Measurements from ENCODE around the gene CYGB. TPM values are rescaled to one million over a fixed set of nuclear protein-coding genes. Genes with fewer than 3 reads are reported as not detected.

The CYGB gene
- total RNA-seq, 3 donors from 2014 or later: 5.9 to 37.4 (median 27.2) TPM

DNA sequence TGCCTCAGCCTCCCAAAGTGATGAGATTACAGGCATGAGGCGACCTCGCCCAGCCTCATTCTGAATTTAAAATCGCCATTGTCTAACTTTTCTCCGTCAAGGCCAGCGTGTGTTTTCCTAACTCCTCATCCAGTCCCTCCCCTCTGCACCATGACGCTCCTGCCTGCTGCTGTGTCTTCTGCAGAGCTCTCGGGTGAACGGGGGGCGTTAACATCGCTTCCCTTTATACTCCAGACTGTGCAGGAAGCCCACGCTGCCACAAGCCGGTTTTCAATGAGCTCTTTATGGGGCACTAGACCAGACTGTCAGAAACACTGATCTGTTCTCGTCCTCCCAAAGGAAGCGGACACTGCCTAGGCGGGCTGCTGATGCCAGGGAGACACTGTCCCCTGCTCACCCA is 56.9 kb downstream of the CYGB start:
- no peak for DNase-seq (ENCODE audit: low spot score in 2 of 2)
- no peaks in the 10 kb centered on the region for H3K27me3 ChIP-seq
- peak overlapping the region in 1 of 2 donors; percentile 8 for H3K27ac ChIP-seq
- H3K9me3 ChIP-seq: no peaks in the 10 kb centered on the region
- intact Hi-C loops (cut with DNase I; ENCODE audit: low total_unique reads): no loop called here
- H3K4me3 ChIP-seq: no peak overlapping the region
- H3K4me1 ChIP-seq: no peaks in the 10 kb centered on the region
- H3K36me3 ChIP-seq: no peaks in the 10 kb centered on the region
- TF ChIP-seq POLR2A (IDR thresholded peaks at IDR 0.05): no peak
- TF ChIP-seq, protein P1, sequence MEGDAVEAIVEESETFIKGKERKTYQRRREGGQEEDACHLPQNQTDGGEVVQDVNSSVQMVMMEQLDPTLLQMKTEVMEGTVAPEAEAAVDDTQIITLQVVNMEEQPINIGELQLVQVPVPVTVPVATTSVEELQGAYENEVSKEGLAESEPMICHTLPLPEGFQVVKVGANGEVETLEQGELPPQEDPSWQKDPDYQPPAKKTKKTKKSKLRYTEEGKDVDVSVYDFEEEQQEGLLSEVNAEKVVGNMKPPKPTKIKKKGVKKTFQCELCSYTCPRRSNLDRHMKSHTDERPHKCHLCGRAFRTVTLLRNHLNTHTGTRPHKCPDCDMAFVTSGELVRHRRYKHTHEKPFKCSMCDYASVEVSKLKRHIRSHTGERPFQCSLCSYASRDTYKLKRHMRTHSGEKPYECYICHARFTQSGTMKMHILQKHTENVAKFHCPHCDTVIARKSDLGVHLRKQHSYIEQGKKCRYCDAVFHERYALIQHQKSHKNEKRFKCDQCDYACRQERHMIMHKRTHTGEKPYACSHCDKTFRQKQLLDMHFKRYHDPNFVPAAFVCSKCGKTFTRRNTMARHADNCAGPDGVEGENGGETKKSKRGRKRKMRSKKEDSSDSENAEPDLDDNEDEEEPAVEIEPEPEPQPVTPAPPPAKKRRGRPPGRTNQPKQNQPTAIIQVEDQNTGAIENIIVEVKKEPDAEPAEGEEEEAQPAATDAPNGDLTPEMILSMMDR (IDR thresholded peaks at IDR 0.05): no peak
- TF ChIP-seq POLR2AphosphoS5 (IDR thresholded peaks at IDR 0.05): no peak

- Histone ChIP-seq H3K4me3 (no peak overlapping the region), H3K9me3 (no peaks in the 10 kb centered on the region), H3K27ac (no peak overlapping the region), H3K27me3 (no peaks in the 10 kb centered on the region), H3K4me1 (no peaks in the 10 kb centered on the region), H3K36me3 (no peaks in the 10 kb centered on the region)
- no peak for DNase-seq (ENCODE audit: low spot score in 2 of 2)
- TF ChIP-seq POLR2AphosphoS5 (IDR thresholded peaks at IDR 0.05) (no peak), POLR2A (IDR thresholded peaks at IDR 0.05) (no peak)
- TF ChIP-seq, protein P1 (IDR thresholded peaks at IDR 0.05): no peak
- intact Hi-C loops (cut with DNase I; ENCODE audit: low total_unique reads): no loop called here
Observed at GRCh38 chr17:76479515-76480060, 57.9 kb downstream of the CYGB start.

- Histone ChIP-seq H3K36me3 (no peaks in the 10 kb centered on the region), H3K4me3 (no peak overlapping the region), H3K27me3 (no peaks in the 10 kb centered on the region), H3K4me1 (no peaks in the 10 kb centered on the region), H3K27ac (no peak overlapping the region), H3K9me3 (no peaks in the 10 kb centered on the region)
- TF ChIP-seq, protein P1 (IDR thresholded peaks at IDR 0.05): no peak
- no peak for TF ChIP-seq POLR2AphosphoS5 (IDR thresholded peaks at IDR 0.05)
- no peak for TF ChIP-seq POLR2A (IDR thresholded peaks at IDR 0.05)
- DNase-seq (ENCODE audit: low spot score in 2 of 2): no peak
- intact Hi-C loops (cut with DNase I; ENCODE audit: low total_unique reads): no loop called here
Observed at GRCh38 chr17:76478730-76479514, 58.6 kb downstream of the CYGB start.

DNA sequence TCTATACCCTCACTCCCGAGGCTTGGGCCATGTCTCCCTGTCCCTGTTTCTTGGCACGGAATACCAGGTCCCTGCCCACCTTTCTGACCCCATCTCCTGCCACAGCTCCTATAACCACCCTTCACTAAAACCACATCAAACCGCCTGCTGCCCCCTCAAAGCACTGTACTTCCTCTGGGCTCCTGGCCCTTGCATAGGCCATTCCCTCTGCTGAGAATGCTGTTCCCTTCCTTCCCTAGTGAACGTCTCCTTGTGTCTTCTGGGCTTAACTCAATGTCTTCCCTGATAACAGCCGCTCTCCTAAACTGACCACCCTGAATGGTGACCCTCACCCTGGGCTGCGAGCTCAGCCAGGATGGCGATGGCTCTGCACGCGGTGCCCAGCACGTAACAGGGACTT is 59.4 kb downstream of the CYGB start:
- no peak for DNase-seq (ENCODE audit: low spot score in 2 of 2)
- intact Hi-C loops (cut with DNase I; ENCODE audit: low total_unique reads): no loop called here
- H3K27ac ChIP-seq: no peak overlapping the region
- no peaks in the 10 kb centered on the region for H3K36me3 ChIP-seq
- TF ChIP-seq POLR2A (IDR thresholded peaks at IDR 0.05) (no peak), POLR2AphosphoS5 (IDR thresholded peaks at IDR 0.05) (no peak)
- TF ChIP-seq, protein P1 (IDR thresholded peaks at IDR 0.05): no peak
- H3K4me3 ChIP-seq: no peak overlapping the region
- H3K27me3 ChIP-seq: no peaks in the 10 kb centered on the region
- H3K9me3 ChIP-seq: no peaks in the 10 kb centered on the region
- H3K4me1 ChIP-seq: no peaks in the 10 kb centered on the region

DNA sequence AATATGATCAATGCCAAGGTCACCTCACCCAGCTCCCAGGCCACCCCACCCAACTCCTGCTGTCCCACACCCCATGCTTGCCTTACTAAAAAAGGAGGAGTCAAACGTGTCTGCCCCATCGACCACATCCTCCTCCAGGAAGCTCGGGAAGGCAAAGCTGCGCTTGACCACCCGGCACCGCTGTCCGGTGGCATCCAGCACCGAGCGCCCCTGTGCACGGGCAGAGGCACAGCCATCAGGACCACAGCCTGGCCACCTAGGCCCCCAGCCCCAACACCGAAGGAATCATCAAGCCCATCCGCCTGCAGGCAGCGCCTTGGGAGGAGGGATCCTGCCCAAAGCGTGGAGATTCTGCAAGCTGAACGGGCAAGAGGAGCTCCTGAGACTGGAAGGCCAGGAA is 59.9 kb downstream of the CYGB start:
- Histone ChIP-seq H3K9me3 (no peaks in the 10 kb centered on the region), H3K27ac (no peak overlapping the region), H3K4me1 (no peaks in the 10 kb centered on the region), H3K27me3 (no peaks in the 10 kb centered on the region), H3K36me3 (no peaks in the 10 kb centered on the region), H3K4me3 (no peak overlapping the region)
- intact Hi-C loops (cut with DNase I; ENCODE audit: low total_unique reads): no loop called here
- DNase-seq (ENCODE audit: low spot score in 2 of 2): no peak
- TF ChIP-seq, protein P1 (IDR thresholded peaks at IDR 0.05): no peak
- TF ChIP-seq POLR2AphosphoS5 (IDR thresholded peaks at IDR 0.05) (no peak), POLR2A (IDR thresholded peaks at IDR 0.05) (no peak)
